HepG2 (cell line): ENCODE results near the gene ASH1L. TPM values are rescaled to one million over a fixed set of nuclear protein-coding genes. Genes with fewer than 3 reads are reported as not detected.

Source experiments
- CENPX ChIP-seq: sonication (generic); formaldehyde crosslinking; IDR thresholded peaks from 2 replicates; pipeline ENCODE4 v1.9.0; 2021; ENCODE audit warnings: mild to moderate bottlenecking, missing genetic modification reagents, moderate library complexity
- GLI4 ChIP-seq: sonication (generic); formaldehyde crosslinking; IDR thresholded peaks from 2 replicates; pipeline ENCODE4 v1.5.1; 2020; ENCODE audit warnings: missing genetic modification reagents, mild to moderate bottlenecking, moderate library complexity, borderline replicate concordance
- HBP1 ChIP-seq: IDR thresholded peaks from 2 replicates; pipeline ENCODE4 v1.6.1; 2016; ENCODE audit warnings: low read depth, control low read depth
- IRF1 ChIP-seq: sonication (generic); formaldehyde crosslinking; IDR thresholded peaks from 2 replicates; pipeline ENCODE4 v1.4.0; 2020; ENCODE audit warnings: low read depth, mild to moderate bottlenecking, missing genetic modification reagents
- JUND ChIP-seq: sonication (generic); formaldehyde crosslinking; IDR thresholded peaks from 2 replicates; pipeline ENCODE4 v1.8.0; 2022; ENCODE audit warnings: mild to moderate bottlenecking, missing genetic modification reagents
- KMT2A ChIP-seq: sonication (generic); formaldehyde crosslinking; IDR thresholded peaks from 2 replicates; pipeline ENCODE4 v1.4.0; 2020; ENCODE audit warnings: missing genetic modification reagents
- MEIS1 ChIP-seq: sonication (generic); formaldehyde crosslinking; IDR thresholded peaks from 2 replicates; pipeline ENCODE4 v1.9.0; 2021; ENCODE audit warnings: mild to moderate bottlenecking, missing genetic modification reagents, moderate library complexity, borderline replicate concordance
- NCOA2 ChIP-seq: sonication (generic); formaldehyde crosslinking; IDR thresholded peaks from 2 replicates; pipeline ENCODE4 v1.8.0; 2022; ENCODE audit warnings: inconsistent platforms
- NRL ChIP-seq: sonication (generic); formaldehyde crosslinking; IDR thresholded peaks from 2 replicates; pipeline ENCODE4 v1.5.0; 2020; ENCODE audit warnings: missing genetic modification reagents, mild to moderate bottlenecking, moderate library complexity, borderline replicate concordance
- PHF8 ChIP-seq: sonication (generic); formaldehyde crosslinking; IDR thresholded peaks from 2 replicates; pipeline ENCODE4 v1.5.0; 2020; ENCODE audit warnings: missing genetic modification reagents
- SMC3 ChIP-seq: IDR thresholded peaks from 2 replicates; pipeline ENCODE4 v1.6.1; 2011; ENCODE audit warnings: low read length, improper control_type of control experiment
- TP53 ChIP-seq: sonication (generic); formaldehyde crosslinking; conservative IDR thresholded peaks from 2 replicates; pipeline ENCODE4 v1.4.0; 2020; ENCODE audit warnings: missing genetic modification reagents
- TRIM24 ChIP-seq: sonication (generic); formaldehyde crosslinking; IDR thresholded peaks from 2 replicates; pipeline ENCODE4 v1.8.0; 2022; ENCODE audit warnings: mild to moderate bottlenecking, missing genetic modification reagents
- ZNF124 ChIP-seq: sonication (generic); formaldehyde crosslinking; IDR thresholded peaks from 2 replicates; pipeline ENCODE4 v1.4.0; 2020; ENCODE audit warnings: missing genetic modification reagents
- ZNF20 ChIP-seq: sonication (generic); formaldehyde crosslinking; IDR thresholded peaks from 2 replicates; pipeline ENCODE4 v1.4.0; 2020; ENCODE audit warnings: mild to moderate bottlenecking, moderate library complexity, missing genetic modification reagents
- ZNF558 ChIP-seq: sonication (generic); formaldehyde crosslinking; IDR thresholded peaks from 2 replicates; pipeline ENCODE4 v1.9.0; 2022; ENCODE audit warnings: mild to moderate bottlenecking, missing genetic modification reagents, borderline replicate concordance
- ZNF572 ChIP-seq: sonication (generic); formaldehyde crosslinking; IDR thresholded peaks from 2 replicates; pipeline ENCODE4 v1.5.1; 2020; ENCODE audit warnings: mild to moderate bottlenecking, missing genetic modification reagents
- ZNF782 ChIP-seq: sonication (generic); formaldehyde crosslinking; IDR thresholded peaks from 2 replicates; pipeline ENCODE4 v1.4.0; 2020; ENCODE audit warnings: missing genetic modification reagents, mild to moderate bottlenecking, borderline replicate concordance
- ZSCAN25 ChIP-seq: sonication (generic); formaldehyde crosslinking; IDR thresholded peaks from 2 replicates; pipeline ENCODE4 v1.8.0; 2022; ENCODE audit warnings: mild to moderate bottlenecking, missing genetic modification reagents
- polyA plus RNA-seq, 8 experiments: library from polyadenylated mRNA; depleted of rRNA in 3 of 8; stranded (reverse) in 7 of 8; unstranded in 1 of 8; fragments of >200 nt; fragmentation: Illumina TruSeq in 4 of 8; extraction: Trizol in 4 of 8; gene quantifications; 2 replicates each; pipeline versions ENCODE4 v1.2.1 to v1.2.3, GENCODE V29; 2011 to 2016; ENCODE audit warnings: low read depth in 4 of 8, missing spikeins in 1 of 8, mixed read lengths in 1 of 8; ENCODE audit not compliant: insufficient read depth in 1 of 8
- total RNA-seq, 5 experiments: library from RNA; depleted of rRNA; stranded (reverse); fragments of >200 nt; fragmentation: Illumina TruSeq; extraction: Trizol; gene quantifications; 2 replicates each; pipeline ENCODE4 v1.2.3, GENCODE V29; 2016; ENCODE audit warnings: low read depth in 1 of 5
- TF ChIP-seq, protein P1 (sequence below), 2 experiments: sonication (generic) in 1 of 2; formaldehyde crosslinking in 1 of 2; IDR thresholded peaks; 2 replicates each; pipeline versions ENCODE4 v1.4.0 to v1.6.1; 2018 to 2020; ENCODE audit warnings: missing genetic modification reagents in 2 of 2, borderline replicate concordance in 1 of 2, low read depth in 1 of 2, mild to moderate bottlenecking in 1 of 2, missing biosample characterization in 1 of 2
- TF ChIP-seq, protein P2 (sequence below): sonication (generic); formaldehyde crosslinking; IDR thresholded peaks from 2 replicates; pipeline ENCODE4 v1.5.0; 2020; ENCODE audit warnings: mild to moderate bottlenecking, missing genetic modification reagents

Gene ASH1L
- total and polyA plus RNA-seq, 2 of the 13 experiments (the other 11 are each of a cell fraction or from before 2014, with no cell fraction given) = 10.2 to 15.3 TPM

GRCh38 chr1:155562581-155563376 is at the start of gene ASH1L (continued):
- TF ChIP-seq HBP1 (CRISPR knock-in tag) (peak; percentile 68; the same call in 1 of the 2 replicates), PHF8 (peak; percentile 89), SMC3 (no peak), ZNF124 (CRISPR knock-in tag) (no peak), KMT2A (CRISPR knock-in tag) (peak; percentile 40; the same call in 1 of the 2 replicates), MEIS1 (CRISPR knock-in tag) (no peak), JUND (0 out of 2 replicates have a peak, but pooled peaks have one; percentile 51), ZSCAN25 (CRISPR knock-in tag) (no peak), ZNF782 (CRISPR knock-in tag) (peak; percentile 67; the same call in 1 of the 2 replicates), TRIM24 (CRISPR knock-in tag) (no peak), GLI4 (CRISPR knock-in tag) (no peak), IRF1 (CRISPR knock-in tag) (no peak), CENPX (CRISPR knock-in tag) (no peak), NCOA2 (peak; percentile 47; the same call in 1 of the 2 replicates), ZNF558 (CRISPR knock-in tag) (peak; percentile 87; the same call in 1 of the 2 replicates), NRL (CRISPR knock-in tag) (peak; percentile 48), ZNF572 (CRISPR knock-in tag) (peak; percentile 96), ZNF20 (CRISPR knock-in tag) (0 out of 2 replicates have a peak, but pooled peaks have one; percentile 69), TP53 (CRISPR knock-in tag) (no peak)
- TF ChIP-seq, protein P1, sequence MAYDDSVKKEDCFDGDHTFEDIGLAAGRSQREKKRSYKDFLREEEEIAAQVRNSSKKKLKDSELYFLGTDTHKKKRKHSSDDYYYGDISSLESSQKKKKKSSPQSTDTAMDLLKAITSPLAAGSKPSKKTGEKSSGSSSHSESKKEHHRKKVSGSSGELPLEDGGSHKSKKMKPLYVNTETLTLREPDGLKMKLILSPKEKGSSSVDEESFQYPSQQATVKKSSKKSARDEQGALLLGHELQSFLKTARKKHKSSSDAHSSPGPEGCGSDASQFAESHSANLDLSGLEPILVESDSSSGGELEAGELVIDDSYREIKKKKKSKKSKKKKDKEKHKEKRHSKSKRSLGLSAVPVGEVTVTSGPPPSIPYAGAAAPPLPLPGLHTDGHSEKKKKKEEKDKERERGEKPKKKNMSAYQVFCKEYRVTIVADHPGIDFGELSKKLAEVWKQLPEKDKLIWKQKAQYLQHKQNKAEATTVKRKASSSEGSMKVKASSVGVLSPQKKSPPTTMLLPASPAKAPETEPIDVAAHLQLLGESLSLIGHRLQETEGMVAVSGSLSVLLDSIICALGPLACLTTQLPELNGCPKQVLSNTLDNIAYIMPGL (CRISPR knock-in tag; IDR thresholded peaks at IDR 0.05; ENCODE audit: borderline replicate concordance in 1 of 2, low read depth in 1 of 2) = peak; percentile 82 to 90; a peak in 3 of 4 replicates
- TF ChIP-seq, protein P2, sequence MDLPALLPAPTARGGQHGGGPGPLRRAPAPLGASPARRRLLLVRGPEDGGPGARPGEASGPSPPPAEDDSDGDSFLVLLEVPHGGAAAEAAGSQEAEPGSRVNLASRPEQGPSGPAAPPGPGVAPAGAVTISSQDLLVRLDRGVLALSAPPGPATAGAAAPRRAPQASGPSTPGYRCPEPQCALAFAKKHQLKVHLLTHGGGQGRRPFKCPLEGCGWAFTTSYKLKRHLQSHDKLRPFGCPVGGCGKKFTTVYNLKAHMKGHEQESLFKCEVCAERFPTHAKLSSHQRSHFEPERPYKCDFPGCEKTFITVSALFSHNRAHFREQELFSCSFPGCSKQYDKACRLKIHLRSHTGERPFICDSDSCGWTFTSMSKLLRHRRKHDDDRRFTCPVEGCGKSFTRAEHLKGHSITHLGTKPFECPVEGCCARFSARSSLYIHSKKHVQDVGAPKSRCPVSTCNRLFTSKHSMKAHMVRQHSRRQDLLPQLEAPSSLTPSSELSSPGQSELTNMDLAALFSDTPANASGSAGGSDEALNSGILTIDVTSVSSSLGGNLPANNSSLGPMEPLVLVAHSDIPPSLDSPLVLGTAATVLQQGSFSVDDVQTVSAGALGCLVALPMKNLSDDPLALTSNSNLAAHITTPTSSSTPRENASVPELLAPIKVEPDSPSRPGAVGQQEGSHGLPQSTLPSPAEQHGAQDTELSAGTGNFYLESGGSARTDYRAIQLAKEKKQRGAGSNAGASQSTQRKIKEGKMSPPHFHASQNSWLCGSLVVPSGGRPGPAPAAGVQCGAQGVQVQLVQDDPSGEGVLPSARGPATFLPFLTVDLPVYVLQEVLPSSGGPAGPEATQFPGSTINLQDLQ (CRISPR knock-in tag) = 0 out of 2 replicates have a peak, but pooled peaks have one; percentile 73
